D721Med (cell line): Measurements from ENCODE around the gene NAP1L4.

Source experiments
- DNase-seq: peaks from one replicate; pipeline ENCODE4 v3.0.0; 2011; ENCODE audit warnings: low spot score; ENCODE audit not compliant: insufficient read length
- FAIRE-seq: peaks from 2 replicates; lab custom pipeline; 2011; peaks lifted over from hg19 to GRCh38; lab: Jason Lieb, UNC
- CTCF ChIP-seq: IDR thresholded peaks from 2 replicates; pipeline ENCODE4 v1.5.1; 2012; ENCODE audit warnings: mild to moderate bottlenecking, control low read depth; ENCODE audit not compliant: insufficient read depth; ENCODE audit errors: missing control alignments

NAP1L4 gene

GRCh38 chr11:2934611-2935239, 57.4 kb downstream of the NAP1L4 start:
- TF ChIP-seq CTCF = no peak
- no peak for FAIRE-seq
- DNase-seq = no peak

- no peak for TF ChIP-seq CTCF
- DNase-seq = no peak
- FAIRE-seq = no peak
Observed at GRCh38 chr11:2934021-2934550, 58.0 kb downstream of the NAP1L4 start.

- no peak for TF ChIP-seq CTCF
- FAIRE-seq (no peak), DNase-seq (no peak)
Observed at GRCh38 chr11:2933375-2934020, 58.6 kb downstream of the NAP1L4 start.

GRCh38 chr11:2932850-2933251, 59.3 kb downstream of the NAP1L4 start:
- DNase-seq = no peak
- no peak for TF ChIP-seq CTCF
- FAIRE-seq = no peak

GRCh38 chr11:2931771-2932738, 60.1 kb downstream of the NAP1L4 start:
- no peak for TF ChIP-seq CTCF
- FAIRE-seq = no peak
- no peak for DNase-seq

GRCh38 chr11:2931420-2931746, 60.7 kb downstream of the NAP1L4 start:
- DNase-seq (no peak), FAIRE-seq (no peak)
- TF ChIP-seq CTCF = no peak
